Forelimb muscle (tissue), 1 donor: ENCODE measurements around the gene AARS2. TPM values are rescaled to one million over a fixed set of nuclear protein-coding genes. Genes with fewer than 3 reads are reported as not detected.
"Not testable (repeated sequence)": the region's sequence is repeated elsewhere in the genome, so short reads cannot be mapped to it uniquely, and the experiment has no call there.

Experiments
- DNase-seq: peaks from one replicate; pipeline ENCODE4 v3.0.0-alpha.2; 2013; ENCODE audit warnings: low read depth
- polyA plus RNA-seq: library from polyadenylated mRNA; unstranded; fragments of 120-200 nt; gene quantifications from one replicate; pipeline ENCODE4 v1.2.1, GENCODE V29; 2013; ENCODE audit not compliant: insufficient read length

AARS2 gene
- polyA plus RNA-seq, 1 donor = 8.4 TPM

DNA sequence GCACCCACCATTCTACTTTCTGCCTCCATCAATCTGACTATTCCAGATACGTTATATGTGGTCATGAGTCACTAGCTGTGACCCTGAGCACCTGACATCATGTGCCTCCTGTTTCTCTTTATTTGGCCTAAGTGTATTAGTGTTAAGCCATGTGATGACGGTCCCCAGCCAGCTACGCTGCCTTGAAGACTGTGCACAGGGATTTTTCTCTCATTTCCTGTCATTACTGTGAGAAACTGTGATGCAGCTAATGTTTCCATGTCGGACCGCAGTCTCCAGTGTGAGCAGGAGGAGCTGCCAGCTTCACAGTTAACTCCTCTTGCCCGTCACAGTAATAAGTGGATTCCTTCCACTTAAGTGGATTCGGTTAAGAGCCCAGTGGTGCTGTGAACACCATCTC is 19.4 kb upstream of the AARS2 start:
- DNase-seq = no peak

GRCh38 chr6:44329858-44330257 is 16.7 kb upstream of the AARS2 start:
- DNase-seq = no peak

- not testable (repeated sequence) for DNase-seq
These were observed 15.1 kb upstream of the AARS2 start for GRCh38 chr6:44328203-44328602.

DNA sequence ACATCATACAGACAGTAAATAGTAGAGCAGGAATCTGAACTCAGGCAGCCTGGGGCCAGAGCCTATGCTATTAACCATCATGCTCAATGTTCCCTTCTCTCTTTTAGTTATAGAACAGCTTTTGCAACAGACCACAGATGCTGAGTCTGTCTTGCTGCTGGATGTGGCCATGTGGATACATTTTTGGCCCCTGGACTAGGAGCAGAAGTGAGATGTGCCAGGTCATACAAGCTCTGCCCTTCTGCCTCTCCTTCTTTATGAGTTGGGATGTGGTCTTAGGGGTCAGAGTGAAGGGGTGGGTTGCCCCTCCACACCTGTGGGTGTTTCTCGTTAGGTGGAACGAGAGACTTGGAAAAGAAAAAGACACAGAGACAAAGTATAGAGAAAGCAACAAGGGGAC is 14.6 kb upstream of the AARS2 start:
- no peak for DNase-seq

DNA sequence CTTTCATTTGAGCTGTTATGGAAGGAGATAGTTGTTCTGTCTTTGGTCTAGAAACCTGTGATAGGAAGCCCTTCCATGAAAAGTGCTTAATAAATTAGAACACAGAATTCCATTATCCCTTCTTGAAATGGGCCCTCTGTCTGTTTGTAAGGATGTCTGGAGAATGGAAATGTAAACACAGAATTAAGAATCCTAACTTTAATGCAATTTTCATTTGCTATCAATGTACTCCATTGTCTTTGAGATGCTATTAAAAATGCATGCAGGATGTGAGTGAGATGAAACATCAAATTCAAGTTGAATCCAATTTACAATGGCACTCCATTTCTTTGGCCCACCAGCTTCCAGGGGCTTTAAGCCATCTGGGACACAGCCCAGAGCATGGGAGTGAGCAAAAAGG is 13.9 kb upstream of the AARS2 start:
- no peak for DNase-seq

DNA sequence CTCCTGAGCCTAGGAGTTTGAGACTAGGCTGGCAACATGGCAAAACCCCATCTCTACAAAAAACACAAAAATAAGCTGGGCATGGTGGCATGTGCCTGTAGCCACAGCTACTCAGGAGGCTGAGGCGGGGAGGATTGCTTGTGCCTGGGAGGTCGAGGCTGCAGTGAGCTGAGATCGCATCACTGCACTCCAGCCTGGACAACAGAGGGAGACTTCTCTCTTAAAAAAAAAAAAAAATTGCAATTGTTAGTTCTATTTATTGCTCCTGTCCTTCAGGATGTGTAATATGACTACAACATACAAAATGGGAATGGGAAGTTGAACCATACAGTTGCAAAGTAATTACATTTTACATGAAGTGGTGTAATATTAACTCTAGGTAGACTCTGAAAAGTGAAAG is 8.1 kb upstream of the AARS2 start:
- DNase-seq = no peak

GRCh38 chr6:44317136-44317631 is 4.0 kb upstream of the AARS2 start:
- not testable (repeated sequence) for DNase-seq

DNA sequence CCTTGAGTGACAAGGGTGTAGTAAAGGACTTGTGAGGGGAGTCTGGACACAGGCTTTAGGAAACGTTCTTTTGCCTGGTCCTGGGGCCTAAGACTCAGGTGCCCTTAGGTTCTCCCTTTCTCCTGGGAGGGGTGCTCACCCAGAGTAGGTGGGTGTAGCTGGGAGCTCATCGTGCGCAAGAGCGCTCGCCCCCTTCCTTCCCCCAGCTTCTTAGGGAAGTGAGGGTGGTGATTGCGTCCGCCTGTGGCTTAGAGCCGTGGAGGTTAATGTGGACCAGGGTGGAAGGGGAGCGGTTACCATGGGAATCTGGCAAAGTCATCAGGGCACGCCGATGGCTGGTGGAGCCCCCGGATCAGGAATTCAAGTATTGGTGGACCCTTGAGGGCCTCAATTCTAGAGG is 3.3 kb upstream of the AARS2 start:
- DNase-seq = no peak

- DNase-seq = no peak
These were observed 2.8 kb upstream of the AARS2 start for GRCh38 chr6:44315951-44316350.

GRCh38 chr6:44315516-44315915 is 2.4 kb upstream of the AARS2 start:
- no peak for DNase-seq

DNA sequence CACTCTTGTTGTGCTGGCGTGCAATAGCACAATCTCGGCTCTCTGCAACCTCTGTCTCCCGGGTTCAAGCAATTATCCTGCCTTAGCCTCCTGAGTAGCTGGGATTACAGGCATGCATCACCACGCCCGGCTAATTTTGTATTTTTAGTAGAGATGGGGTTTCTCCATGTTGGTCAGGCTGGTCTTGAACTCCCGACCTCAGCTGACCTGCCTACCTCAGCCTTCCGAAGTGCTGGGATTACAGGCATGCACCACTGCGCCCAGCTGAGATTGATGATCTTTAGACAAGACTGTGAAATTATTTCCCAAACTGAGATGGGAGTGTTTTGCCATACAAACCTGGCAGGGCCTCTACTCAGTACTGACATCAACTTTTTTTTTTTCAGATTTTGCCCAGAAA is 1.5 kb upstream of the AARS2 start:
- DNase-seq = not testable (repeated sequence)

- DNase-seq = no peak
These were observed 1.4 kb downstream of the AARS2 start for GRCh38 chr6:44311767-44312166.

DNA sequence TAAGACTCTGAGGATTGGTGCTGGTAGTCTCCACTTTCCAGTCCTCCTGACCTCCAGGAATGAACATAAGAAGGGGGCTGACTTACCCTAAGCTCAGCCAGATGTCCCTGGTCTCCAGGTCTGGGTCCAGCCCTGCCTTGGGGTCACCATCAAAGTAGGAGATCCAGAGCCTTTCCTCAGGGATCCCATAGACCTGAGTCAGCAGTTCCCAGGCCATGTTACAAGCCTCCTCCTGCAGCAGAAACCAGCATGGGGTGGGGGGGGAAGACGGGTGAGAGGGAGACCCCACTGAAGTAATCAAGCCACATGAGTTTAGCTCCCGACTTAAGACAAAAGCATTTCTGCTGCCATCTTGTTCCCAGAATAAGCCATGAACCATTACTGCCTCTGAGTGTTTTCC is 1.8 kb downstream of the AARS2 start:
- DNase-seq = no peak

DNA sequence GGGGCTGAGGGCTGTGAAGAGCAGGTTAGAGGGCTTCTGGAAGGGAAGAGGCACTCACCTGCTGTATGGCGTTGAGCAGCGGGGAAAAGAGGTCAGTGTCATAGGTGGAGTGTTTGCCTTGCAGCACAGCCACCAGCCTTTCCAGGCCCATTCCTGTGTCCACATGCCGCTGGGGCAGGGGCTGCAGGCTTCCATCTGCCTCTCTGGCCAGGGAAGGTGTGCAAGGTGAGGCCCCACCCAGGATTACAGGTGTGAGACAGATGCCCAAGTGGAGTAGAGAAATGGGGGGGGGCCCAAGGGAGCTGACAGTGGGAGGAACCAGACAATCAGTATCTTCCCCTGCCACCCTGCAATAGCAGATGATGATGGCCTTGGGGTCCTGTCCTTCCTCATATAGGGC is 2.9 kb downstream of the AARS2 start:
- no peak for DNase-seq

DNA sequence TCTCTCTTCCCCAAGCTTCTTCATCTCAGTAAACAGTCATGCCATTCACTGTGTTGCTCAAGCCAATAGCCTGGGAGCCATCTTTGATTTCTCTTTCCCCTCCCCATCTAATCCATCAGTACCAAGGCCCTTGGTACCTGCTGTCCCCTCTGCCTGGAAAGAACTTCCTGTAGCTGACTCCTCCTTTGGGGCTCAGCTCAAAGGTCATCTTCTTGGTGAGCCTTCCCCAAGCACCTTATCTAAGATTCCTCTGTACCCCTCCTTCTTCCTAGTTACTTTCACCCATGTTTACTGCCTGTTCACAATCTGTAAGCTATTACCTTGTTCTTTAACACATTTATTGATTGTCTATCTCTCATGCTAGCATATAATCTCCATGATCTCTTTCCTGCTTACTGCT is 3.5 kb downstream of the AARS2 start:
- no peak for DNase-seq

DNA sequence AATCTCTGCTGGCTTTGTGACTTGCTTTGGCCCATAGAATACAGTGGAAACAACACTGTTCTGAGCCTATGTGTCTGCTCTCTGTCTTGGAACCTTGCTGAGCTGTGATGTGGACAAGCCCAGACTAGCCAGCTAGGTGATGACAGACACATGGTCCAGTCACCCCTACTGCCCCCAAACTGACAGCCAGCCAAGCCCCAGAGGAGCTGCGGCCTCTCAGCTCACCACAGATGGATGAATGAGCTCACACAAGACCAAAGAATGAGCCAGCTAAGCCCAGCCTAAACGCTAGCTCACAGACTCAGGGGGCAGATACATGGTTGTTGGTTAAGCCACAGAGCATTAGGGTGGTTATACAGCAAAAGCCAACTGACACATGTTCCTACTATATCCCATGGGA is 4.1 kb downstream of the AARS2 start:
- DNase-seq = no peak

DNA sequence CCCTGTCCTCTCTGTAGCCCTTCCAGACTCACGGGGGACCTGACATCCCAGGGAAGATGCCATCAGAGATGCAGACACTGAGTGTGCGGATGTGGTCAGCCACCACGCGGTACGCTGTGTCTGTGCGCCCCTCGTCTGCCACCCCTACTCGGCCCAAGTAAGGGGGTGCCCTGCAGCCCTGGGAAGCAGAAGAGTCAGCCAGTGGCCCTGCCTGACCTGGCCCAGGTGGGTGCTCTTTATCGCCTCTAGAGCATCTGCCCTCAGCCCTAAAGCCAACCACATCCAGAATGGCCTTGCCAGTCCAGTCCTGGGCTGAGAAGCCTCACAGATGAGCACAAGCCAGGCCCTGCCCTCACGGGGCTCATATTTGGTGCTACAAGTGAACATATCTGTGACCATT is 5.9 kb downstream of the AARS2 start:
- no peak for DNase-seq

- DNase-seq = no peak
These were observed 6.4 kb downstream of the AARS2 start for GRCh38 chr6:44306710-44307109.

DNA sequence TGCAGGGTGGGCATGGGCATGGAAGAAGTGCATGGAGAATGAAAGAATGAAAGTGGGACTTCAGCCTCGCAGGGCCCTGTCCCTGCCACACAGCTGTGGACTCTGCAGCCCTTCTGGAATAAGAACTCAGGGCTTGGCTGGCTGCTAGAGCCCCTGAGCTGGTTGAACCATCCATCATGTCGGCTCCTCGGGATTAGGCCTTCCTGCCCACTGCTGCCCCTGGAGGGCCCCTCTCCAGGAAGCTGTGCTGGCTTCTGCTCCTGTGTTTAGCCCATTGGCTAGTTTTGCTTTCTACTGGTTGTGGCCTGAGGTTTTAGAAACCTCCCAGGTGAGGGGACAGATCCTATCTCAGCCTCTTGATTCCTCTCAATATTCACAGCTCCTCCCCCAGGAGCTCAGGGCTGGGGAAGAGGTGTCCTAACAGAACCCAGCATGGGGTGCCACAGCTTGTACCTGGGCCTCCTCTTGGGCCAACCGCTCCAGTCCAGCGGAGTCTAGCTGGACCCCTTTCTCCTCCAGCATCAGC is 7.9 kb downstream of the AARS2 start:
- no peak for DNase-seq

GRCh38 chr6:44304282-44305199 is 8.6 kb downstream of the AARS2 start:
- DNase-seq = no peak

DNA sequence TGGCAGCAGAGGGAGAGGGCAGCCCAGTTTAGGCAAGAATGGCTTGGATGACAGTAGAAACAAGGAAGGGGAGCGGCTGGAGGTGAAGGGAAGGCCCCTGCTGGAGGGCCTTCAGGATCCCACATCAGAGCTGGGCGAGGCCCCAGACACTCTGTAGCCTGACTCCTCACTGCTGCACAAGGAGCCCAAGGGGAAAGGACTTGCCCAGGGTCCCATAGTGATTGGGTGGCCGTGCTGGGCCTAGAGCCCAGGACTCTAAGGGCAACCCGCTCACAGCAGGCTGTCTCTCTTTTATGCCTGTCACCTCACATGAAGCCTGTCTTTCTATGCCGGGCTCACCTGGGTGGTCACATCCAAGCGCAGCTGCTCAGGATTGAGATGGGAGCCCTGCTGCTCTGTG is 9.3 kb downstream of the AARS2 start:
- DNase-seq = no peak

GRCh38 chr6:44302856-44303255 is 10.3 kb downstream of the AARS2 start:
- no peak for DNase-seq

DNA sequence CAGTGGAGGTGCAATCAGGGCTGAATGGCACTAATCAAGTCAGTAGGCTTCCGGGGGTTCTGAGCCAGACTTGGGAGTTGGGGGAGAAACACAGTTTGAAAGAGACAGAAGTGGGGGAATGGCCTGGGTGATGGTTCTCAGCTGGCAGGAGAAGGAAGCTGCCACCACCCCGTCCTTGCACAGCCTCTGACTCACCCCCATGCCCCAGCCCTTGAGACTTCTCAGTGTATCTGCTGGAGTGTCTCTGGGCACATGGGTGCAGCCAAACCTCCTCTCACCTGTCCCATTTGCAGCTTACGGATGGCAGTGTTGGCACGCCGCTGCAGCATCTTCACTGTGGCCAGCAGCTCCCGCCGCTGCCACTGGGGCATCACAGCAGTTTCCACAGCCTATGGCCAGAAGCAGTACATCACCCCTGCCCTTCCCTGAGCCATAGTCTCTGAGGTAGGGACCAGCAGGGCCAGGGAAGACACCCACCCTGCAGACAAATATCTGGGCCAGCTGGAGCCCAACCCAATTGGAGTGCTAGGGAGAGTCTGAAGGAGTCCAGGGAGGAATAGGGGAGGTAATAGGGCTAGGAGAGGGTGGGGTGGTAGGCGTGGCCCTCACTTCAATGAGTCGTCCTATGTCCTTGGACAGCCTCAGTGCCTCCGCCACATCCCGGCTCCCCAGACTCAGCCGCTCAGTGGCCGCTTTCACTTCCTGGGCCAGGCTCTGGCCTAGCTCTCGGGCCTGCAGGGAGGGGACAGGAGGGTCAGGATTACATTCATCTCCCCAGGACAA is 11.2 kb downstream of the AARS2 start:
- DNase-seq = no peak
